WTC11 (cell line): ENCODE measurements around the gene UGP2. TPM values are rescaled to one million over a fixed set of nuclear protein-coding genes. Genes with fewer than 3 reads are reported as not detected.

Source experiments
- ATAC-seq: fragments of 200-7000 bp; cut with Tn5 transposase; 2 replicates; pipeline ENCODE4 v1.10.0; 2021; ENCODE audit warnings: mild to moderate bottlenecking, moderate library complexity
- CTCF ChIA-PET: fragments of 300-600 bp; sonication (Branson Sonifier 250); formaldehyde crosslinking; loops from one replicate; lab custom pipeline; 2021; ENCODE audit warnings: antibody characterized with exemption; lab: Charles Lee
- POLR2A ChIA-PET: fragments of 350-600 bp; sonication (Branson Sonifier 250); formaldehyde crosslinking; loops from one replicate; lab custom pipeline; 2021; ENCODE audit warnings: antibody characterized with exemption; lab: Charles Lee
- DNase-seq: peaks from one replicate; pipeline ENCODE4 v3.0.0; 2021; ENCODE audit warnings: low spot score
- H3K27ac Mint-ChIP-seq: 2 replicates; pipeline ENCODE4 v1.8.0; 2021; ENCODE audit warnings: mixed read lengths
- H3K27me3 Mint-ChIP-seq: 2 replicates; pipeline ENCODE4 v1.8.0; 2021; ENCODE audit warnings: low read depth, mild to moderate bottlenecking, moderate library complexity, mixed read lengths
- H3K36me3 Mint-ChIP-seq: 2 replicates; pipeline ENCODE4 v1.8.0; 2021; ENCODE audit warnings: mixed read lengths
- H3K4me1 Mint-ChIP-seq: 2 replicates; pipeline ENCODE4 v1.8.0; 2022; ENCODE audit warnings: mixed read lengths
- H3K4me3 Mint-ChIP-seq: 2 replicates; pipeline ENCODE4 v1.8.0; 2021; ENCODE audit warnings: mild to moderate bottlenecking, moderate library complexity, mixed read lengths
- H3K9me3 Mint-ChIP-seq: 2 replicates; pipeline ENCODE4 v1.8.0; 2021; ENCODE audit warnings: mixed read lengths
- CDX4 ChIP-seq: fragments of 250-450 bp; sonication (Bioruptor Pico); IDR thresholded peaks from 2 replicates; pipeline ENCODE4 v1.9.0; 2021; ENCODE audit warnings: moderate library complexity, mild to moderate bottlenecking, inconsistent platforms, borderline replicate concordance
- CTCF ChIP-seq: fragments of 200-600 bp; IDR thresholded peaks from 2 replicates; pipeline ENCODE4 v1.8.0; 2022; ENCODE audit warnings: antibody characterized with exemption
- E2F5 ChIP-seq: sonication (generic); formaldehyde crosslinking; IDR thresholded peaks from 2 replicates; pipeline ENCODE4 v1.8.1; 2022; ENCODE audit warnings: mild to moderate bottlenecking, moderate library complexity, missing genetic modification reagents
- ESRRA ChIP-seq: sonication (generic); formaldehyde crosslinking; IDR thresholded peaks from 2 replicates; pipeline ENCODE4 v1.8.1; 2022; ENCODE audit warnings: mild to moderate bottlenecking, missing genetic modification reagents, borderline replicate concordance
- FOXK1 ChIP-seq: sonication (generic); formaldehyde crosslinking; IDR thresholded peaks from 2 replicates; pipeline ENCODE4 v1.8.0; 2022; ENCODE audit warnings: mild to moderate bottlenecking, moderate library complexity, missing genetic modification reagents
- GABPB1 ChIP-seq: sonication (generic); formaldehyde crosslinking; IDR thresholded peaks from 2 replicates; pipeline ENCODE4 v1.8.1; 2023; ENCODE audit warnings: mild to moderate bottlenecking, missing genetic modification reagents
- HMGXB4 ChIP-seq: sonication (generic); formaldehyde crosslinking; IDR thresholded peaks from 2 replicates; pipeline ENCODE4 v1.8.1; 2023; ENCODE audit warnings: mild to moderate bottlenecking, moderate library complexity, missing genetic modification reagents
- MAX ChIP-seq: sonication (generic); formaldehyde crosslinking; IDR thresholded peaks from 2 replicates; pipeline ENCODE4 v1.8.0; 2022; ENCODE audit warnings: mild to moderate bottlenecking, missing genetic modification reagents
- RORB ChIP-seq: fragments of 250-450 bp; sonication (Bioruptor Pico); IDR thresholded peaks from 2 replicates; pipeline ENCODE4 v1.9.0; 2021; ENCODE audit warnings: mild to moderate bottlenecking
- SOX15 ChIP-seq: fragments of 250-450 bp; sonication (Bioruptor Pico); IDR thresholded peaks from 2 replicates; pipeline ENCODE4 v1.9.0; 2021; ENCODE audit warnings: mild to moderate bottlenecking
- TCF7 ChIP-seq: sonication (generic); formaldehyde crosslinking; IDR thresholded peaks from 2 replicates; pipeline ENCODE4 v1.8.0; 2022; ENCODE audit warnings: mild to moderate bottlenecking, low read depth, missing genetic modification reagents, moderate library complexity
- TP53 ChIP-seq: sonication (generic); formaldehyde crosslinking; IDR thresholded peaks from 2 replicates; pipeline ENCODE4 v1.8.1; 2023; ENCODE audit warnings: mild to moderate bottlenecking, missing genetic modification reagents
- USF2 ChIP-seq: sonication (generic); formaldehyde crosslinking; IDR thresholded peaks from 2 replicates; pipeline ENCODE4 v1.8.1; 2023; ENCODE audit warnings: mild to moderate bottlenecking, missing genetic modification reagents, moderate library complexity
- ZNF121 ChIP-seq: sonication (generic); formaldehyde crosslinking; IDR thresholded peaks from 2 replicates; pipeline ENCODE4 v1.8.0; 2023; ENCODE audit warnings: missing genetic modification reagents
- ZNF396 ChIP-seq: fragments of 250-450 bp; sonication (Bioruptor Pico); IDR thresholded peaks from 2 replicates; pipeline ENCODE4 v1.8.0; 2021; ENCODE audit warnings: mild to moderate bottlenecking, moderate library complexity, borderline replicate concordance
- ZSCAN18 ChIP-seq: fragments of 250-450 bp; sonication (Bioruptor Pico); IDR thresholded peaks from 2 replicates; pipeline ENCODE4 v2.1.2; 2022; ENCODE audit warnings: mild to moderate bottlenecking, moderate library complexity
- total RNA-seq: library from RNA; stranded (reverse); gene quantifications from 3 replicates; pipeline ENCODE4 v1.2.3, GENCODE V29; 2021

The UGP2 gene
- total RNA-seq, 1 experiment from 2014 or later = 543 TPM

- ChIA-PET CTCF (interaction anchor here (0.7 to 1.3 kb wide), 3 partner anchors 19 to 122 kb away, joined by 3 to 4 read pairs (median 4); no protein-coding TSS in a partner anchor), POLR2A (interaction anchor here (0.6 kb wide), 1 partner anchor 16 kb away, joined by 3 read pairs; no protein-coding TSS in a partner anchor)
- Mint-ChIP-seq H3K27me3 (no peaks in the 10 kb centered on the region), H3K36me3 (no peaks in the 10 kb centered on the region), H3K4me3 (no peak overlapping the region), H3K4me1 (peaks cover 15% of the 10 kb centered on the region), H3K27ac (peak overlapping the region; percentile 51; the same call in 1 of the 2 replicates), H3K9me3 (no peaks in the 10 kb centered on the region)
- TF ChIP-seq TP53 (CRISPR knock-in tag) = no peak
- TF ChIP-seq ZSCAN18 (CRISPR knock-in tag) = no peak
- no peak for TF ChIP-seq TCF7 (CRISPR knock-in tag)
- TF ChIP-seq ZNF396 (CRISPR knock-in tag) = no peak
- no peak for TF ChIP-seq RORB (CRISPR knock-in tag)
- TF ChIP-seq SOX15 = no peak
- TF ChIP-seq E2F5 (CRISPR knock-in tag) = no peak
- no peak for TF ChIP-seq FOXK1
- no peak for TF ChIP-seq ESRRA (CRISPR knock-in tag)
- no peak for TF ChIP-seq CTCF
- ATAC-seq = no peak
- DNase-seq = no peak
These were observed 20.3 kb upstream of the UGP2 start for GRCh38 chr2:63821396-63821795.

- H3K4me1 Mint-ChIP-seq = peaks cover 15% of the 10 kb centered on the region
- CTCF ChIA-PET = interaction anchor here (1.3 kb wide), 2 partner anchors 18 to 123 kb away, joined by 3 to 4 read pairs; no protein-coding TSS in a partner anchor
These were observed 19.2 kb upstream of the UGP2 start for GRCh38 chr2:63822478-63822877.

GRCh38 chr2:63827749-63828148 lies 13.9 kb upstream of the UGP2 start:
- no peak overlapping the region for H3K27ac Mint-ChIP-seq
- TF ChIP-seq GABPB1 (CRISPR knock-in tag) (0 out of 2 replicates have a peak, but pooled peaks have one; percentile 17), CDX4 (CRISPR knock-in tag) (no peak), USF2 (no peak)
- POLR2A ChIA-PET = no interaction called here

More at GRCh38 chr2:63822478-63822877, 19.2 kb upstream of the UGP2 start:
- Mint-ChIP-seq H3K9me3 (no peaks in the 10 kb centered on the region), H3K27me3 (no peaks in the 10 kb centered on the region), H3K36me3 (no peaks in the 10 kb centered on the region), H3K27ac (no peak overlapping the region), H3K4me3 (no peak overlapping the region)
- DNase-seq (no peak), ATAC-seq (no peak)
- POLR2A ChIA-PET = no interaction called here
- no peak for TF ChIP-seq MAX (CRISPR knock-in tag)
- TF ChIP-seq ZNF121 = peak; percentile 84
- TF ChIP-seq HMGXB4 = no peak

More at GRCh38 chr2:63827749-63828148, 13.9 kb upstream of the UGP2 start:
- no peaks in the 10 kb centered on the region for H3K27me3 Mint-ChIP-seq
- no peak overlapping the region for H3K4me3 Mint-ChIP-seq
- peak; percentile 39 for ATAC-seq
- no peaks in the 10 kb centered on the region for H3K9me3 Mint-ChIP-seq
- H3K4me1 Mint-ChIP-seq = peaks cover 25% of the 10 kb centered on the region
- CTCF ChIA-PET = no interaction called here
- no peaks in the 10 kb centered on the region for H3K36me3 Mint-ChIP-seq
- no peak for DNase-seq
